DMS53 (cell line): ENCODE data around the gene ZSCAN5A.
"Not testable (repeated sequence)": the region's sequence is repeated elsewhere in the genome, so short reads cannot be mapped to it uniquely, and the experiment has no call there.

Source experiments
- DNase-seq: peaks from one replicate; lab custom pipeline; 2025; lab: John Stamatoyannopoulos, UW

The ZSCAN5A gene

GRCh38 chr19:56272161-56272798 is 42.4 kb downstream of the ZSCAN5A start, which contains the start of gene EDDM13:
Gene EDDM13, plus strand, starts transcription at chr19:56272748. Its CDS starts 87 bp downstream, at chr19:56272835.
- DNase-seq, result no peak

- no peak for DNase-seq
Observed at GRCh38 chr19:56271151-56271550, 43.5 kb downstream of the ZSCAN5A start.

GRCh38 chr19:56270676-56271075 is 44.0 kb downstream of the ZSCAN5A start:
- no peak for DNase-seq

GRCh38 chr19:56269348-56269747 is 45.3 kb downstream of the ZSCAN5A start:
- DNase-seq, result no peak

- no peak for DNase-seq
Observed at GRCh38 chr19:56266051-56266450, 48.6 kb downstream of the ZSCAN5A start.

- no peak for DNase-seq
Observed at GRCh38 chr19:56263319-56263718, 51.3 kb downstream of the ZSCAN5A start.

GRCh38 chr19:56261932-56262331 is 52.7 kb downstream of the ZSCAN5A start:
- DNase-seq, result not testable (repeated sequence)

GRCh38 chr19:56261145-56261544 is 53.5 kb downstream of the ZSCAN5A start:
- no peak for DNase-seq

GRCh38 chr19:56258272-56258671 is 56.4 kb downstream of the ZSCAN5A start:
- no peak for DNase-seq

GRCh38 chr19:56253737-56254136 is 60.9 kb downstream of the ZSCAN5A start:
- DNase-seq, result peak; percentile 85

GRCh38 chr19:56252699-56253422 is 61.8 kb downstream of the ZSCAN5A start:
- peak; percentile 93 for DNase-seq

GRCh38 chr19:56248736-56249338 is 65.8 kb downstream of the ZSCAN5A start:
- DNase-seq, result not testable (repeated sequence)

- not testable (repeated sequence) for DNase-seq
Observed at GRCh38 chr19:56245764-56246163, 68.9 kb downstream of the ZSCAN5A start.

GRCh38 chr19:56245121-56245740 is 69.4 kb downstream of the ZSCAN5A start:
- DNase-seq, result no peak

GRCh38 chr19:56223481-56223880 is 91.2 kb downstream of the ZSCAN5A start:
- no peak for DNase-seq

- no peak for DNase-seq
Observed at GRCh38 chr19:56222901-56223300, 91.7 kb downstream of the ZSCAN5A start.

GRCh38 chr19:56221851-56222250 is 92.8 kb downstream of the ZSCAN5A start:
- DNase-seq, result no peak

GRCh38 chr19:56221442-56221841 is 93.2 kb downstream of the ZSCAN5A start:
- DNase-seq, result peak; percentile 34

- no peak for DNase-seq
Observed at GRCh38 chr19:56218961-56219360, 95.7 kb downstream of the ZSCAN5A start.

- peak; percentile 79 for DNase-seq
Observed at GRCh38 chr19:56217039-56217949, 97.3 kb downstream of the ZSCAN5A start.

- peak; percentile 11 for DNase-seq
Observed at GRCh38 chr19:56211718-56212117, 102.9 kb downstream of the ZSCAN5A start.
